Hepatocyte (in vitro differentiated cells): ENCODE data around the gene CRYGS. TPM values are rescaled to one million over a fixed set of nuclear protein-coding genes. Genes with fewer than 3 reads are reported as not detected.

ENCODE experiments used
- DNase-seq: peaks from one replicate; pipeline ENCODE4 v3.0.0-alpha.2; 2016; ENCODE audit warnings: low spot score
- H2AFZ ChIP-seq: fragments of 200-600 bp; sonication (generic); 2 replicates; pipeline ENCODE4 v1.6.0; 2016; ENCODE audit warnings: antibody characterized with exemption, mild to moderate bottlenecking
- H3K27ac ChIP-seq: fragments of 200-600 bp; sonication (generic); 2 replicates; pipeline ENCODE4 v1.5.1; 2016; ENCODE audit warnings: mild to moderate bottlenecking
- H3K27me3 ChIP-seq: fragments of 200-600 bp; sonication (generic); 2 replicates; pipeline ENCODE4 v1.6.1; 2016
- H3K36me3 ChIP-seq: fragments of 200-600 bp; sonication (generic); replicated peaks from 2 replicates; pipeline ENCODE4 v1.5.1; 2016; ENCODE audit warnings: low read depth; ENCODE audit not compliant: insufficient read depth
- H3K4me1 ChIP-seq: fragments of 200-600 bp; sonication (generic); 2 replicates; pipeline ENCODE4 v1.5.1; 2016; ENCODE audit warnings: mild to moderate bottlenecking, moderate library complexity; ENCODE audit not compliant: insufficient read depth
- H3K4me2 ChIP-seq: fragments of 200-600 bp; sonication (generic); 2 replicates; pipeline ENCODE4 v1.6.0; 2016
- H3K4me3 ChIP-seq: fragments of 200-600 bp; sonication (generic); 2 replicates; pipeline ENCODE4 v1.5.1; 2016; ENCODE audit warnings: mild to moderate bottlenecking
- H3K79me2 ChIP-seq: fragments of 200-600 bp; sonication (generic); 2 replicates; pipeline ENCODE4 v1.6.0; 2017; ENCODE audit warnings: mild to moderate bottlenecking
- H3K9me2 ChIP-seq: fragments of 200-600 bp; sonication (generic); replicated peaks from 2 replicates; pipeline ENCODE4 v1.6.0; 2017; ENCODE audit warnings: mild to moderate bottlenecking; ENCODE audit not compliant: insufficient read depth
- H3K9me3 ChIP-seq: fragments of 200-600 bp; sonication (generic); 2 replicates; pipeline ENCODE4 v1.5.1; 2016; ENCODE audit warnings: low read depth, mild to moderate bottlenecking
- H4K20me1 ChIP-seq: fragments of 200-600 bp; sonication (generic); 2 replicates; pipeline ENCODE4 v1.6.0; 2016; ENCODE audit warnings: mild to moderate bottlenecking; ENCODE audit not compliant: insufficient read depth, poor library complexity, severe bottlenecking
- CTCF ChIP-seq: fragments of 200-600 bp; sonication (generic); IDR thresholded peaks from 2 replicates; pipeline ENCODE4 v1.5.1; 2016; ENCODE audit warnings: antibody characterized with exemption, mild to moderate bottlenecking; ENCODE audit not compliant: poor library complexity
- EZH2 ChIP-seq: fragments of 200-600 bp; sonication (generic); IDR thresholded peaks from 2 replicates; pipeline ENCODE4 v1.6.1; 2016; ENCODE audit warnings: antibody characterized with exemption, mild to moderate bottlenecking, borderline replicate concordance
- EZH2phosphoT487 ChIP-seq: fragments of 200-600 bp; sonication (generic); IDR thresholded peaks from one replicate; pipeline ENCODE4 v1.6.1; 2018; ENCODE audit warnings: antibody characterized with exemption, mild to moderate bottlenecking, low read depth, moderate library complexity; ENCODE audit not compliant: unreplicated experiment, severe bottlenecking
- WGBS: methylation state at CpG from one replicate; pipeline ENCODE4 v1.1.6; 2016; ENCODE audit warnings: low lambda C conversion rate; ENCODE audit errors: missing lambda C conversion rate; 5-methylcytosine and 5-hydroxymethylcytosine counted together
- polyA plus RNA-seq: library from polyadenylated mRNA; unstranded; fragments of >200 nt; fragmentation: Nextera tagmentation; extraction: Ambion mirVana; gene quantifications from 2 replicates; pipeline ENCODE4 v1.2.1, GENCODE V29; 2016
- total RNA-seq: library from RNA; depleted of rRNA; stranded (reverse); fragments of >200 nt; gene quantifications from 2 replicates; pipeline ENCODE4 v1.2.3, GENCODE V29; 2014

CRYGS gene
- total and polyA plus RNA-seq, 2 experiments from 2014 or later: 0.89 to 1.9 TPM

GRCh38 chr3:186540835-186541226, 3.3 kb downstream of the CRYGS start:
- WGBS: 36% methylated on average over 2 of the region's 2 CpGs
- no peak overlapping the region for H3K27ac ChIP-seq

GRCh38 chr3:186540221-186540834, 3.9 kb downstream of the CRYGS start:
- TF ChIP-seq CTCF: peak; percentile 89
- no peak for TF ChIP-seq EZH2
- TF ChIP-seq EZH2phosphoT487: no peak
- H3K4me2 ChIP-seq: peak overlapping the region; percentile 48
- whole genome bisulfite sequencing: 10% methylated on average over 8 of the region's 8 CpGs

More at GRCh38 chr3:186540835-186541226, 3.3 kb downstream of the CRYGS start:
- Histone ChIP-seq H3K4me2 (no peak overlapping the region), H3K4me3 (no peak overlapping the region), H3K9me3 (no peaks in the 10 kb centered on the region), H4K20me1 (no peaks in the 10 kb centered on the region), H3K36me3 (no peaks in the 10 kb centered on the region), H3K9me2 (no peaks in the 10 kb centered on the region), H2AFZ (no peak overlapping the region), H3K79me2 (no peaks in the 10 kb centered on the region), H3K4me1 (no peaks in the 10 kb centered on the region), H3K27me3 (no peaks in the 10 kb centered on the region)
- no peak for TF ChIP-seq EZH2
- no peak for TF ChIP-seq CTCF
- no peak for TF ChIP-seq EZH2phosphoT487
- DNase-seq: no peak

DNA sequence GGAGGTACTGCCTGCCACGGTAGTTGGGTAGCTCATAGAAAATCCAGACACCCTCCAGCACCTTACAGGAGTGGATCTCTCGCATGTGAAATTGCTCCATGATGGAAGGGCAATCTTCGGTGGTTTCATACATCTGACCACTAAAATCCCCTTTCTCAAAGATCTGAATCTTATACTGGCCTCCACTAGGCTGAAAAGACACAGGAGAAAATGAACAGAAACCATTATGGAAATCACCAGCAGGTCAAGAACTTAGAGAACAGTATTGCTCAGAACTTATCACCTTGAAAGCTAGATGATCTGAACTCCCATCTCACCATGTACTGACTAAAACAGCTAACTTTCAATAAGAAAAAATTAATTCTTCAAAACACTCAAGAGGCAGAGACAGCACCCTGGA, 5.4 kb downstream of the CRYGS start:
- Histone ChIP-seq H3K79me2 (no peaks in the 10 kb centered on the region), H3K27ac (no peak overlapping the region), H3K36me3 (no peaks in the 10 kb centered on the region), H3K4me2 (no peak overlapping the region), H3K4me1 (no peaks in the 10 kb centered on the region), H4K20me1 (no peaks in the 10 kb centered on the region), H2AFZ (no peak overlapping the region), H3K9me2 (no peaks in the 10 kb centered on the region), H3K27me3 (no peaks in the 10 kb centered on the region), H3K9me3 (no peaks in the 10 kb centered on the region), H3K4me3 (no peak overlapping the region)
- 96% methylated on average over 3 of the region's 3 CpGs for WGBS
- TF ChIP-seq EZH2phosphoT487 (no peak), EZH2 (no peak), CTCF (no peak)
- DNase-seq: no peak

More at GRCh38 chr3:186540221-186540834, 3.9 kb downstream of the CRYGS start:
- no peaks in the 10 kb centered on the region for H4K20me1 ChIP-seq
- no peaks in the 10 kb centered on the region for H3K9me3 ChIP-seq
- H3K27ac ChIP-seq: no peak overlapping the region
- no peaks in the 10 kb centered on the region for H3K9me2 ChIP-seq
- H2AFZ ChIP-seq: no peak overlapping the region
- no peaks in the 10 kb centered on the region for H3K4me1 ChIP-seq
- H3K36me3 ChIP-seq: no peaks in the 10 kb centered on the region
- no peaks in the 10 kb centered on the region for H3K79me2 ChIP-seq
- H3K4me3 ChIP-seq: no peak overlapping the region
- H3K27me3 ChIP-seq: no peaks in the 10 kb centered on the region
- peak; percentile 87 for DNase-seq
